Astrocyte of the cerebellum (primary cell): ENCODE measurements around the gene PTPRH.
"Not testable (repeated sequence)": the region's sequence is repeated elsewhere in the genome, so short reads cannot be mapped to it uniquely, and the experiment has no call there.

Experiments used
- DNase-seq: peaks from one replicate; pipeline ENCODE4 v3.0.0-alpha.2; 2011; ENCODE audit warnings: low read depth
- H3K4me3 ChIP-seq: 2 replicates; pipeline ENCODE4 v1.5.1; 2011; ENCODE audit warnings: mild to moderate bottlenecking, low read depth, low read length, moderate library complexity
- in situ Hi-C: cut with HindIII; loops from 2 replicates; pipeline ENCODE4 v1.10.0; 2017; ENCODE audit warnings: low sequenced_read_pairs
- TF ChIP-seq, protein P1 (sequence below): IDR thresholded peaks from 2 replicates; pipeline ENCODE4 v1.5.1; 2012; ENCODE audit warnings: low read length, low read depth, moderate library complexity, mild to moderate bottlenecking; ENCODE audit errors: missing control alignments

The PTPRH gene

DNA sequence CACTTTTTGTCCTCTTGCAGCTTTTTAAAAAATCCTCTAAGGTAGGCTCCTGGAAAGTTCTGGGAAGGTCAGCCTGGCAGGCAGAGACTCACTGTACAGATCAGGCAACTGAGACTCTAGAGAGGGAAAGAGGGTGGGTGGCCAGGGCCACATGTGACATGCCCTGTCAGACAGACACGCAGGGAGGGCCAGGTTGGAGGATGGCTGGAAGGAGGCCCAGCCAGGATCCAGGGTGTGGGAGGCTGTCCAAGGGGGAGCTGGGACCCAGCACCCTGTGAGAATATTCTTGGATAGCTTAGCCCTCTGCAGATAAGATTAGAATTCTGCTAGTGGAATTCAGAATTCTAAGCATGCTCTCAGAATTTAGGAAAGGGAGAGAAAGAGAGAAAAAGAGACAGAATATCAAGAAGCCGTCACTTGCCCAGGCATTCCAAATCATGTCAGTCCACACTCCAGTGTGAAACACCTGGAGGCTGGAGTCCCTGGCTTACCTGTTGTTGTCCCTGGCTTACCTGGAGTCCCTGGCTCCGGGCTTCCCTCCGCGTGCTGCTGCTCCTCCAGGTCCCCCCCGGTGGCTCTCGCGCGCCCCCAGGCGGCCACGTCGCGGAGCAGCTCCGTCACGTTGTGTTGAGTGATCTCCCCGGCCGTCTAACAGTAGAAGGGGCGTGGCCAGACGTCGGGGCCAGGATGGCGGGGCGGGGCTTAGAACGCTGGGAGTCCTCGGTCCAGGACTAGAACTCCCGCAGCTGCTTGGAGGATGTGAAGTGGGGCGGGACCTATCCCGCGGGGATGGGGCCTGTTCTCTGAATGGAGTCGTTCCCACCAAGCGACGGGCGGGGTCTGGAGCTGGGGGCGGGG is 48.9 kb downstream of the PTPRH start:
- in situ Hi-C loops = no loop called here
- TF ChIP-seq, protein P1, sequence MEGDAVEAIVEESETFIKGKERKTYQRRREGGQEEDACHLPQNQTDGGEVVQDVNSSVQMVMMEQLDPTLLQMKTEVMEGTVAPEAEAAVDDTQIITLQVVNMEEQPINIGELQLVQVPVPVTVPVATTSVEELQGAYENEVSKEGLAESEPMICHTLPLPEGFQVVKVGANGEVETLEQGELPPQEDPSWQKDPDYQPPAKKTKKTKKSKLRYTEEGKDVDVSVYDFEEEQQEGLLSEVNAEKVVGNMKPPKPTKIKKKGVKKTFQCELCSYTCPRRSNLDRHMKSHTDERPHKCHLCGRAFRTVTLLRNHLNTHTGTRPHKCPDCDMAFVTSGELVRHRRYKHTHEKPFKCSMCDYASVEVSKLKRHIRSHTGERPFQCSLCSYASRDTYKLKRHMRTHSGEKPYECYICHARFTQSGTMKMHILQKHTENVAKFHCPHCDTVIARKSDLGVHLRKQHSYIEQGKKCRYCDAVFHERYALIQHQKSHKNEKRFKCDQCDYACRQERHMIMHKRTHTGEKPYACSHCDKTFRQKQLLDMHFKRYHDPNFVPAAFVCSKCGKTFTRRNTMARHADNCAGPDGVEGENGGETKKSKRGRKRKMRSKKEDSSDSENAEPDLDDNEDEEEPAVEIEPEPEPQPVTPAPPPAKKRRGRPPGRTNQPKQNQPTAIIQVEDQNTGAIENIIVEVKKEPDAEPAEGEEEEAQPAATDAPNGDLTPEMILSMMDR = peak; percentile 80
- H3K4me3 ChIP-seq = no peak overlapping the region
- peak; percentile 24 for DNase-seq

DNA sequence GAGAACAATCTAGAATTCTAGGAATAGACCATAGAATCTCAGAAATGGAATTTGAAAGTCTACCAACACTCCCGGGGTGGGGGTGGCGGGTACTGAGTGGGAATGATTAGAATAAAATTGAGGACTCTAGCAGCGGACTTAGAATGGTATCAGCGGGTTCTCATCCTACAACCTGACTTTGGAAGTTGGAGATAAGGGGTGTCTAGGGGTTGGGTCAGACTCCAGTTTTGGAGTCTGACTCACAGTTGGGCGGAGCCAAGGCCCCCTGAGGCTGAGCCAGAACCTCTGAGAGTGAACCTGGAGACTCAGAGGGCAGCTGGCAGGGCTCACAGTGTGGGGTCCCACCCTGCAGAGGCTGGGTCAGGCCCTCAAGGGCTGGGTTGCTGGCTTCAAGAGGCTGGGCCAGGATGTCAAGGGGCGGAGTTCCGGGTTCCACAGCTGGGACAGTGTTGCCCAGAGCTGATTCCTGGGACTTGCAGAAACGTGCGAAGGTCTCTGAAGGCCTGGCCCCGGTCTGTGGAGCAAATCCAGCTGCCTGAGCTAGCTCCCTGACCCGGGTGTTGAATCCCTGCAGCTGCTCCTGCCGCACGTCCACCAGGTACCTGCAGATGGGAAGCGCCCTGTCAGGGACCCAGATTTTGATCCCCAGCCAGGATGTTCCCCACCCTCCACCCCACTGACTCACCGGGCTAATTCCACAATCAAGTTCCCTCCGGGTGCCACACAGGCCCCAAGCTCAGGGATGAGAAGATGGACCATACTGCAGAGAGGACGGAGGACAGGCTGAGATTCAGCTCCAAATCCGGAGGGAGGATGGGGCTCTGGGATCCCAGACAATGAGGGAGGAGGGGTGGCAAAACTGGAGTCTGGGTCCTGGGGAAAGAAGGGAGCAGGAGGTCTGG is 50.2 kb downstream of the PTPRH start:
- no peak for DNase-seq
- TF ChIP-seq, protein P1 = no peak
- in situ Hi-C loops = no loop called here
- H3K4me3 ChIP-seq = no peak overlapping the region

DNA sequence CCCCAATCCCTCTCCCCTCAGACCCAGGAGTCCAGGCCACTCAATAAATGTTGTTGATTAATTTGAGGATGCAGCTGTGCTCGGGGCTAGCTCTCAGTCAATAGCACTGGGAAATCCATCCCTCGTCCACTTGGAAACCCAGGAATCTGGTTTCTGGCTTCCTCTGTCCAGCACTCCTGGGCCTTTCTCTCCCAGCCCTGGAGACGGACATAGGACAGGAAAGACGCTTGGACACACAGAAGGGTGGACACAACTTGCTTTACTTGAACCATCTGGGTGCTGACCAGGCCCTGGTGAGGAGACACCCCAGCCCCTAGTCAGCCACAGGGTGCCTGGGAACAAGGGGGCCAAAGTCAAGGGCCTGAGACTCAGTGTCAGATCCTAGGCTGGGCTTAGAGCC is 50.9 kb downstream of the PTPRH start:
- no peak overlapping the region for H3K4me3 ChIP-seq
- TF ChIP-seq, protein P1 = no peak
- no peak for DNase-seq
- in situ Hi-C loops = no loop called here

DNA sequence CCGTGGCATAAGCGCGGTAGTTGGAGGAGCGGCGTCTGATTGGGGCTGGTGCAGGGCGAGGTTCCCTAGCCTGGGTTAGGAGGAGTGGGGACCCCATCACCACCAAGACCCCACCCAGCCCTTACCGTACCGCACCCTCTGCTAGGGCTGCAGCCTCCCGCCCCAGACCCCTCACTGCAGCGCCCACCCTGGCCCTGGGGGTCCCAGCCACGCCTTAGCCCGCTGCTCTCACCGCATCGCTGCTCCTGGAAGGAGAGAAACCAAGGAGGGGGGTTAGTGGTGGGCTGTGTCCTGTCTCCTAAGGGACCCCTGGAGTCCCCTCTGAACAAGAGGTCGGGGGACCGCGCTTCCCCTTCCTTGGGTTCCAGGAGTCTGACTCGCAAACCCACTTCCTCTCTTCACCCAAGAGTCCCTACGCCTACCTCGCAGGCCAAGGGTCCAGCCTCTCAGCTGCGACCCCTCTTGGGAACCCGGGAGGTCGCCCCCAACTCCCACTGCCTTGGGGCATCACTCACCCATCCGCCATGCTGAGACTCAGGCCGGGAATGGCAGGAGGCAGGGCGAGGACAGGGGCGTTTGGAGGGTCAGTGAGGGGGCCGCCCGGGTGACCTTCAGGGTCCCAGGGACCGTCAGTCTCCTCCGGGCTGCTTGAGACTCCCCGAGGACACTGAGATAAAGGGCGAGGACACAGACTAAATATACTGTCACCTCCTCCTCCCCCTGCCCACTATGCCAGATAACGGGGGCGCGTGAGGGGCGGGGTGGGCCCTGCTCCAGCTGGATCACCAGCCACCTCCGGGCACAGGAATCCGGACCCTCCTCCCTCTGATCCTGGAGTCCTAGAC is 52.0 kb downstream of the PTPRH start, which contains the start of gene TNNI3:
Gene TNNI3, minus strand, starts transcription at position 669 of the 845 bp plus-strand sequence. Its CDS starts 143 bp downstream, at position 526.
- DNase-seq = no peak
- H3K4me3 ChIP-seq = no peak within 1 kb of the TSS
- in situ Hi-C loops = no loop called here
- TF ChIP-seq, protein P1 = no peak

DNA sequence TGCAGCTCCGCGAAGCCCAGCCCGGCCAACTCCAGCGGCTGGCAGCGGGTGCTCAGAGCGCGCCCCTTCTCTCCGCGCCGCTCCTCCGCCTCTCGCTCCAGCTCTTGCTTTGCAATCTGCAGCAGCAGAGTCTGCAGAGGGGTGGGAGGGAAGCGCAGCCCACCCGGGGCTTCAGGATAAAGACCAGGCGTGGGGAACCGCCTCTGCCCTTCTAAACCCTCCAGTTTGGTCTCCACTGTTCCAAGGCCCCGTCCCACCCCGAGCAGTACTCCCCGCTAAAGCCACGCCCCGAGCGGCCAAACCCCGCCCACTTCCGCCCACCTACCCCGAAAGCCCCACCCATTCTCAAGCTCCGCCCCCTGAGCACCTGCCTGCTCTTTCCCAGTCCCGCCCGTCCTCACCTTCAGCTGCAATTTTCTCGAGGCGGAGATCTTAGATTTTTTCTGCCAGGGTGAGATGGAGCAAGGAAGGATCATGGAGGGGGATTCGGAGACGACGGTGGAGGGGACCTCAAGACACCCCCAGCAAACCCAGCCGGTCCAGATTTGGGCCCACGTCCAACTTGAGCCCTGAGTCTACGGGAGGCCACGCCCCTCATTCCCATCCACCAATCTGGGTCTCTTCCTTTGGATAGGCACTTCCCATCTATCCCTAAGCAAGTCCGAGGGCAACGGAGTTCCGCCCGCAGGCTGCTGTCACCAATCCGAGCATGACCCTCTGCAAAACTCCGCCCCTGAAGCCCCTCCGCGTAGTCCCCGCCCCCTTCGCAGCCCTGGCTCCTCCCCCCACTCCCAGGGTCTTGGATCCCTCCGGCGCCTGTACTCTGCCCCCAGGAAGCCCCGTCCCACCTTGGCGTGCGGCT is 52.9 kb downstream of the PTPRH start:
- H3K4me3 ChIP-seq = no peak overlapping the region
- in situ Hi-C loops = no loop called here
- TF ChIP-seq, protein P1 = no peak
- no peak for DNase-seq

DNA sequence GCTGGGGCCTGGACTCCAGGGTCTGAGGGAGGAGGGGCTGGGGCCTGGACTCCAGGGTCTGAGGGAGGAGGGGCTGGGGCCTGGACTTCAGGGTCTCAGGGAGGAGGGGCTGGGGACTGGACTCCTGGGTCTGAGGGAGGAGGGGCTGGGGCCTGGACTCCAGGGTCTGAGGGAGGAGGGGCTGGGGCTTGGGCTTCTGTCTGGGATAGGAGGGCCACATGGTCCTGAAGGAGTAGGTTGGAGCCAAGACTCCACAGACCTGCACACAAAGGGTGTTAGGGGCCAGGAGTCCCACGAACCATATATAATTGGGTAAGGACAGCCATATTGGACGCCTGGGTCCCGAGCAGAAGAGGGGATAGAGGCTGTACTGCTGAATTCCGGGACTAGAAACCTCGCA is 53.5 kb downstream of the PTPRH start:
- in situ Hi-C loops, DNase-seq, H3K4me3 ChIP-seq: not testable (repeated sequence)
